Measurements from ENCODE around the gene LHX8. TPM values are rescaled to one million over a fixed set of nuclear protein-coding genes. Genes with fewer than 3 reads are reported as not detected.
"Not testable (repeated sequence)": the region's sequence is repeated elsewhere in the genome, so short reads cannot be mapped to it uniquely, and the experiment has no call there.

The LHX8 gene
- polyA plus RNA-seq, 1 donor: not detected

GRCh38 chr1:75170011-75170410 is 35.8 kb downstream of the LHX8 start:
- Histone ChIP-seq H3K4me3 (ENCODE audit: low read length) (no peak overlapping the region), H3K9me3 (ENCODE audit: control insufficient read depth, low read depth, low read length) (no peaks in the 10 kb centered on the region), H3K4me1 (ENCODE audit: control insufficient read depth, insufficient read depth, low read length) (no peaks in the 10 kb centered on the region), H3K27me3 (ENCODE audit: control insufficient read depth, insufficient read depth, low read length) (no peaks in the 10 kb centered on the region), H3K27ac (ENCODE audit: low read length) (no peak overlapping the region), H3K36me3 (ENCODE audit: control insufficient read depth, insufficient read depth, low read length) (no peaks in the 10 kb centered on the region)
- WGBS (ENCODE audit: insufficient coverage, low lambda C conversion rate): no CpG with 5 or more reads among the region's 2 CpGs
- no peak for DNase-seq

- Histone ChIP-seq H3K36me3 (ENCODE audit: control insufficient read depth, insufficient read depth, low read length) (no peaks in the 10 kb centered on the region), H3K27ac (ENCODE audit: low read length) (no peak overlapping the region), H3K4me3 (ENCODE audit: low read length) (no peak overlapping the region), H3K4me1 (ENCODE audit: control insufficient read depth, insufficient read depth, low read length) (no peaks in the 10 kb centered on the region), H3K27me3 (ENCODE audit: control insufficient read depth, insufficient read depth, low read length) (no peaks in the 10 kb centered on the region), H3K9me3 (ENCODE audit: control insufficient read depth, low read depth, low read length) (no peaks in the 10 kb centered on the region)
- 100% methylated on average over 1 of the region's 2 CpGs for WGBS (ENCODE audit: insufficient coverage, low lambda C conversion rate)
- DNase-seq: no peak
Measured at GRCh38 chr1:75170981-75171380, 36.8 kb downstream of the LHX8 start.

GRCh38 chr1:75171876-75172275 is 37.7 kb downstream of the LHX8 start:
- WGBS (ENCODE audit: insufficient coverage, low lambda C conversion rate): no CpG with 5 or more reads among the region's 1 CpG
- DNase-seq: no peak
- Histone ChIP-seq H3K9me3 (ENCODE audit: control insufficient read depth, low read depth, low read length) (no peaks in the 10 kb centered on the region), H3K36me3 (ENCODE audit: control insufficient read depth, insufficient read depth, low read length) (no peaks in the 10 kb centered on the region), H3K27me3 (ENCODE audit: control insufficient read depth, insufficient read depth, low read length) (no peaks in the 10 kb centered on the region), H3K4me3 (ENCODE audit: low read length) (no peak overlapping the region), H3K4me1 (ENCODE audit: control insufficient read depth, insufficient read depth, low read length) (no peaks in the 10 kb centered on the region), H3K27ac (ENCODE audit: low read length) (no peak overlapping the region)

GRCh38 chr1:75172556-75172955 is 38.4 kb downstream of the LHX8 start:
- DNase-seq: no peak
- Histone ChIP-seq H3K9me3 (ENCODE audit: control insufficient read depth, low read depth, low read length) (no peaks in the 10 kb centered on the region), H3K4me3 (ENCODE audit: low read length) (no peak overlapping the region), H3K36me3 (ENCODE audit: control insufficient read depth, insufficient read depth, low read length) (no peaks in the 10 kb centered on the region), H3K27ac (ENCODE audit: low read length) (no peak overlapping the region), H3K27me3 (ENCODE audit: control insufficient read depth, insufficient read depth, low read length) (no peaks in the 10 kb centered on the region), H3K4me1 (ENCODE audit: control insufficient read depth, insufficient read depth, low read length) (no peaks in the 10 kb centered on the region)
- WGBS (ENCODE audit: insufficient coverage, low lambda C conversion rate): no CpG with 5 or more reads among the region's 1 CpG

- H3K27me3 ChIP-seq (ENCODE audit: control insufficient read depth, insufficient read depth, low read length): no peaks in the 10 kb centered on the region
- H3K9me3 ChIP-seq (ENCODE audit: control insufficient read depth, low read depth, low read length): no peaks in the 10 kb centered on the region
- no peak overlapping the region for H3K4me3 ChIP-seq (ENCODE audit: low read length)
- no peak overlapping the region for H3K27ac ChIP-seq (ENCODE audit: low read length)
- no peaks in the 10 kb centered on the region for H3K4me1 ChIP-seq (ENCODE audit: control insufficient read depth, insufficient read depth, low read length)
- 100% methylated on average over 1 of the region's 2 CpGs for WGBS (ENCODE audit: insufficient coverage, low lambda C conversion rate)
- no peak for DNase-seq
- H3K36me3 ChIP-seq (ENCODE audit: control insufficient read depth, insufficient read depth, low read length): no peaks in the 10 kb centered on the region
Measured at GRCh38 chr1:75174031-75174760, 40.0 kb downstream of the LHX8 start.

- 100% methylated on average over 2 of the region's 13 CpGs for WGBS (ENCODE audit: insufficient coverage, low lambda C conversion rate)
Measured at GRCh38 chr1:75181214-75181955, 47.2 kb downstream of the LHX8 start.

GRCh38 chr1:75188892-75189291 is 54.7 kb downstream of the LHX8 start:
- Histone ChIP-seq H3K27me3 (ENCODE audit: control insufficient read depth, insufficient read depth, low read length) (no peaks in the 10 kb centered on the region), H3K9me3 (ENCODE audit: control insufficient read depth, low read depth, low read length) (no peaks in the 10 kb centered on the region), H3K4me1 (ENCODE audit: control insufficient read depth, insufficient read depth, low read length) (no peaks in the 10 kb centered on the region), H3K4me3 (ENCODE audit: low read length) (no peak overlapping the region), H3K36me3 (ENCODE audit: control insufficient read depth, insufficient read depth, low read length) (no peaks in the 10 kb centered on the region), H3K27ac (ENCODE audit: low read length) (no peak overlapping the region)
- WGBS (ENCODE audit: insufficient coverage, low lambda C conversion rate): no CpG with 5 or more reads among the region's 1 CpG
- DNase-seq: no peak

More at GRCh38 chr1:75181214-75181955, 47.2 kb downstream of the LHX8 start:
- H3K4me3 ChIP-seq (ENCODE audit: low read length); H3K36me3 ChIP-seq (ENCODE audit: control insufficient read depth, insufficient read depth, low read length); H3K9me3 ChIP-seq (ENCODE audit: control insufficient read depth, low read depth, low read length); H3K27ac ChIP-seq (ENCODE audit: low read length); H3K4me1 ChIP-seq (ENCODE audit: control insufficient read depth, insufficient read depth, low read length); H3K27me3 ChIP-seq (ENCODE audit: control insufficient read depth, insufficient read depth, low read length); DNase-seq: not testable (repeated sequence)

GRCh38 chr1:75198163-75198562 is 64.0 kb downstream of the LHX8 start:
- Histone ChIP-seq H3K27me3 (ENCODE audit: control insufficient read depth, insufficient read depth, low read length) (no peaks in the 10 kb centered on the region), H3K36me3 (ENCODE audit: control insufficient read depth, insufficient read depth, low read length) (no peaks in the 10 kb centered on the region), H3K9me3 (ENCODE audit: control insufficient read depth, low read depth, low read length) (no peaks in the 10 kb centered on the region), H3K4me3 (ENCODE audit: low read length) (no peak overlapping the region), H3K4me1 (ENCODE audit: control insufficient read depth, insufficient read depth, low read length) (no peaks in the 10 kb centered on the region), H3K27ac (ENCODE audit: low read length) (no peak overlapping the region)
- no CpG with 5 or more reads among the region's 1 CpG for WGBS (ENCODE audit: insufficient coverage, low lambda C conversion rate)
- no peak for DNase-seq

GRCh38 chr1:75198761-75199160 is 64.6 kb downstream of the LHX8 start:
- no peaks in the 10 kb centered on the region for H3K4me1 ChIP-seq (ENCODE audit: control insufficient read depth, insufficient read depth, low read length)
- no peaks in the 10 kb centered on the region for H3K36me3 ChIP-seq (ENCODE audit: control insufficient read depth, insufficient read depth, low read length)
- no peaks in the 10 kb centered on the region for H3K27me3 ChIP-seq (ENCODE audit: control insufficient read depth, insufficient read depth, low read length)
- no peaks in the 10 kb centered on the region for H3K9me3 ChIP-seq (ENCODE audit: control insufficient read depth, low read depth, low read length)
- no peak overlapping the region for H3K4me3 ChIP-seq (ENCODE audit: low read length)
- DNase-seq: no peak
- no peak overlapping the region for H3K27ac ChIP-seq (ENCODE audit: low read length)
- no CpG with 5 or more reads among the region's 1 CpG for WGBS (ENCODE audit: insufficient coverage, low lambda C conversion rate)

GRCh38 chr1:75202751-75203150 is 68.6 kb downstream of the LHX8 start:
- H3K27ac ChIP-seq (ENCODE audit: low read length): no peak overlapping the region
- H3K9me3 ChIP-seq (ENCODE audit: control insufficient read depth, low read depth, low read length): no peaks in the 10 kb centered on the region
- 93% methylated on average over 4 of the region's 4 CpGs for WGBS (ENCODE audit: insufficient coverage, low lambda C conversion rate)

More at GRCh38 chr1:75202751-75203150, 68.6 kb downstream of the LHX8 start:
- DNase-seq: no peak
- Histone ChIP-seq H3K4me1 (ENCODE audit: control insufficient read depth, insufficient read depth, low read length) (no peaks in the 10 kb centered on the region), H3K36me3 (ENCODE audit: control insufficient read depth, insufficient read depth, low read length) (no peaks in the 10 kb centered on the region), H3K27me3 (ENCODE audit: control insufficient read depth, insufficient read depth, low read length) (no peaks in the 10 kb centered on the region), H3K4me3 (ENCODE audit: low read length) (no peak overlapping the region)
